WI38 (cell line): ENCODE results near the gene TNFRSF21.

Experiments
- H3K4me3 ChIP-seq: 2 replicates; pipeline ENCODE4 v1.5.1; 2011; ENCODE audit warnings: low read depth, mild to moderate bottlenecking, control low read depth, low read length
- TF ChIP-seq, protein P1 (sequence below): IDR thresholded peaks from 2 replicates; pipeline ENCODE4 v1.5.1; 2012; ENCODE audit warnings: low read depth, mild to moderate bottlenecking, control low read depth, low read length

The TNFRSF21 gene

GRCh38 chr6:47352194-47352920 is 42.7 kb upstream of the TNFRSF21 start:
- H3K4me3 ChIP-seq, result no peak overlapping the region
- TF ChIP-seq, protein P1, sequence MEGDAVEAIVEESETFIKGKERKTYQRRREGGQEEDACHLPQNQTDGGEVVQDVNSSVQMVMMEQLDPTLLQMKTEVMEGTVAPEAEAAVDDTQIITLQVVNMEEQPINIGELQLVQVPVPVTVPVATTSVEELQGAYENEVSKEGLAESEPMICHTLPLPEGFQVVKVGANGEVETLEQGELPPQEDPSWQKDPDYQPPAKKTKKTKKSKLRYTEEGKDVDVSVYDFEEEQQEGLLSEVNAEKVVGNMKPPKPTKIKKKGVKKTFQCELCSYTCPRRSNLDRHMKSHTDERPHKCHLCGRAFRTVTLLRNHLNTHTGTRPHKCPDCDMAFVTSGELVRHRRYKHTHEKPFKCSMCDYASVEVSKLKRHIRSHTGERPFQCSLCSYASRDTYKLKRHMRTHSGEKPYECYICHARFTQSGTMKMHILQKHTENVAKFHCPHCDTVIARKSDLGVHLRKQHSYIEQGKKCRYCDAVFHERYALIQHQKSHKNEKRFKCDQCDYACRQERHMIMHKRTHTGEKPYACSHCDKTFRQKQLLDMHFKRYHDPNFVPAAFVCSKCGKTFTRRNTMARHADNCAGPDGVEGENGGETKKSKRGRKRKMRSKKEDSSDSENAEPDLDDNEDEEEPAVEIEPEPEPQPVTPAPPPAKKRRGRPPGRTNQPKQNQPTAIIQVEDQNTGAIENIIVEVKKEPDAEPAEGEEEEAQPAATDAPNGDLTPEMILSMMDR, result no peak

- H3K4me3 ChIP-seq, result no peak overlapping the region
- TF ChIP-seq, protein P1, result no peak
These were observed 41.9 kb upstream of the TNFRSF21 start for GRCh38 chr6:47351621-47352020.

DNA sequence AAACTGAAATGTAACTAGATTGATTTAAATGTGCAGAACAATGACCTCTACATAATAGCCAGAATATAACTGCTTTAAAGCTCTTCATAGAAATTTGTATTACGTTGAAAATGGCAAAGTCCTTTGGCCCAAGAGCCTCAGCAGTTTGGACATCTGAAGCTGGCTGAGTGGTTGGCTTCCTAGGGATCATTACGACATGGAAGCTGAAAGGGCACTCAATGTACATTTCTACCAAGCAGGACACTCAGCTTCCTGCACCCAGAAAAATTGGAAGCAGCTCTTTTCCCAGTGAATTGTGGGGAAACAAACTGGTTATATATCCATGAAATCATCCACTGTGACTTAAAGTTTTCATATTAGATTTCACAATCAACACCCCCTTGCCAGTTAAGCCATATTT is 40.2 kb upstream of the TNFRSF21 start:
- TF ChIP-seq, protein P1, result no peak
- H3K4me3 ChIP-seq, result no peak overlapping the region

DNA sequence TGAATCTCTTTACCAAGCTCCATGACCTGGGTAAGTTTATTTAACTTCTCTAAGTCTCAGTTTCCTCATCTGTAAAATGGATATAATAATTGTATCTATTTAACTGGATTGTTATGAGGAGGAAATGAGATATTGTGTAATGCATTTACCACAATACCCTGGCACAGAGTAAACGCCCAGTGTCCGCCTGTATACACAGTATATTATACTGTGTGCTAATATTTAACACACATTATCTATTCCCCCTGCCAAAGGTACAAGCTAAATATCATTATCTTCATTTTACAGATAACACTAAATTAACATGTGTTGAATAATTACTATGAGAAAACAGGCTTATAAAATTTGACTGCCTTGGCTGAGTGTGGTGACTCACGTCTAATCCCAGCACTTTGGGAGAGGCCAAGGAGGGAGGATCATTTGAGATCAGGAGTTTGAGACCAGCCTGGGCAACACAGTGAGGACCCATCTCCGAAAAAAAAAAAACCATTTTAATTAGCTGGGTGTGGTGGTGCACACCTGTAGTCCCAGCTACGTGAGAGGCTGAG is 38.7 kb upstream of the TNFRSF21 start:
- H3K4me3 ChIP-seq, result no peak overlapping the region
- TF ChIP-seq, protein P1, result no peak

GRCh38 chr6:47345761-47346160 is 36.1 kb upstream of the TNFRSF21 start:
- H3K4me3 ChIP-seq, result no peak overlapping the region
- TF ChIP-seq, protein P1, result no peak

- no peak overlapping the region for H3K4me3 ChIP-seq
- TF ChIP-seq, protein P1, result no peak
These were observed 34.3 kb upstream of the TNFRSF21 start for GRCh38 chr6:47344022-47344421.

DNA sequence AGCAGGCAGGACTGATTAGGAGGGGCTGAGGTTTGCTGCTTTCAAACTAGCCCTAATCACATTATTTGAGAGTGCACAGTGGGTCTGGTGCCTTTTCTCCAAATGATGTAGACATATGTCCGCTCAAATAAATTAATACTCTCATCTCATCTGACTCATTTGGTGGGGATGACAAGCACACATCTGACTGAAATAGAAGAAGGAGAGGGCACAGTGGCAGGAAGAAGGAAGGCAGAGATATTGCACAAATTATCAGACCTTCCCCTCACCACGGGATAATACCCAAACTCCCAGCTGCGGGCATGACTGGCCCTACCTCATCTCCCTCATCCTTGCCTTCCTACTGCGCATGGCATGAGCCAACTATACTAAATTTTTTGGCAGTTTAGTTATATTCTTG is 33.9 kb upstream of the TNFRSF21 start:
- TF ChIP-seq, protein P1, result no peak
- no peak overlapping the region for H3K4me3 ChIP-seq
